ENCODE results near the gene SYNDIG1. TPM values are rescaled to one million over a fixed set of nuclear protein-coding genes. Genes with fewer than 3 reads are reported as not detected.
A peak's percentile ranks its signal among the peaks of the same experiment; 100 is the strongest.

Gene SYNDIG1
- total RNA-seq, 1 donor from 2014 or later: 5.7 TPM

- no peak overlapping the region for H3K27ac ChIP-seq (ENCODE audit: low read depth, low read length)
- DNase-seq (ENCODE audit: low read depth) (no peak), FAIRE-seq (no peak)
- no peaks in the 10 kb centered on the region for H4K20me1 ChIP-seq (ENCODE audit: insufficient read depth, low read length)
- Mint-ChIP-seq H3K27ac (ENCODE audit: unreplicated experiment) (no peak overlapping the region), H3K9me3 (ENCODE audit: unreplicated experiment) (no peaks in the 10 kb centered on the region), H3K4me3 (ENCODE audit: unreplicated experiment) (no peak overlapping the region), H3K36me3 (ENCODE audit: low read depth, unreplicated experiment) (peaks cover 8% of the 10 kb centered on the region), H3K27me3 (ENCODE audit: low read depth, unreplicated experiment) (no peaks in the 10 kb centered on the region), H3K4me1 (ENCODE audit: low read depth, unreplicated experiment) (peaks cover 10% of the 10 kb centered on the region)
- H3K9ac ChIP-seq (ENCODE audit: low read length): no peak overlapping the region
- no peak overlapping the region for H3K4me3 ChIP-seq (ENCODE audit: insufficient read depth, low read depth, low read length)
- no peaks in the 10 kb centered on the region for H3K9me3 ChIP-seq (ENCODE audit: insufficient read depth, low read depth, low read length)
- no peaks in the 10 kb centered on the region for H3K36me3 ChIP-seq (ENCODE audit: insufficient read depth, low read length)
- no peak for TF ChIP-seq EZH2 (IDR thresholded peaks at IDR 0.05; ENCODE audit: insufficient read depth, low read length)
- no peak for TF ChIP-seq CTCF (IDR thresholded peaks at IDR 0.05; ENCODE audit: insufficient read depth, low read depth, low read length)
- no peak overlapping the region for H3K4me2 ChIP-seq (ENCODE audit: low read length)
- H3K4me1 ChIP-seq (ENCODE audit: insufficient read depth, low read length): peaks cover 9% of the 10 kb centered on the region
- no peak overlapping the region for H2AFZ ChIP-seq (ENCODE audit: low read depth, low read length)
- no peaks in the 10 kb centered on the region for H3K27me3 ChIP-seq (ENCODE audit: insufficient read depth, low read length)
- no peaks in the 10 kb centered on the region for H3K79me2 ChIP-seq (ENCODE audit: insufficient read depth, low read length)
Observed at GRCh38 chr20:24583169-24583792, 113.9 kb downstream of the SYNDIG1 start.

DNA sequence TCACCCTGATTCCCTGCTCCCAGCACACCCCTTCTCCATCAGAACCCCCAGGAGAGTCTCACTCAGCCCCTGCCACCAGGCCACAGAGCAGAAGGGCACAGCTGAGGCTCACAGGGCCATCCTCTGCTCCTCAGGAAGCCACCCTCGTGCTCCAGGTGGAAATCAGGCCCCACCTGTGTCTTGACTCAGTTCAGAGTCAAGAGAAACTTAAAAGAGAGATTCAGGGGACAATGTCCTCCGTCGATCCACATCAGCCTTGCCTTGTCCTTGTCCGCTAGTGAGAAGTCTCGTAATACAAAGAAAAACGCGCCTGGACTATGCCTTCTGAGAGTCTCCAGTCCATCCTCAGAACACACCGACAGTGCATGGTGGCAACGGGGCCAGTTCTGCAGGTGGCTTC is 114.6 kb downstream of the SYNDIG1 start:
- Histone ChIP-seq H3K27ac (ENCODE audit: low read depth, low read length) (no peak overlapping the region), H3K9me3 (ENCODE audit: insufficient read depth, low read depth, low read length) (no peaks in the 10 kb centered on the region), H3K4me2 (ENCODE audit: low read length) (peak overlapping the region; percentile 39), H3K36me3 (ENCODE audit: insufficient read depth, low read length) (no peaks in the 10 kb centered on the region), H4K20me1 (ENCODE audit: insufficient read depth, low read length) (no peaks in the 10 kb centered on the region), H3K4me3 (ENCODE audit: insufficient read depth, low read depth, low read length) (no peak overlapping the region), H2AFZ (ENCODE audit: low read depth, low read length) (no peak overlapping the region), H3K4me1 (ENCODE audit: insufficient read depth, low read length) (peaks cover 9% of the 10 kb centered on the region), H3K79me2 (ENCODE audit: insufficient read depth, low read length) (no peaks in the 10 kb centered on the region), H3K27me3 (ENCODE audit: insufficient read depth, low read length) (no peaks in the 10 kb centered on the region), H3K9ac (ENCODE audit: low read length) (no peak overlapping the region)
- H3K36me3 Mint-ChIP-seq (ENCODE audit: low read depth, unreplicated experiment): peaks cover 8% of the 10 kb centered on the region
- H3K4me3 Mint-ChIP-seq (ENCODE audit: unreplicated experiment): peak overlapping the region; percentile 27
- DNase-seq (ENCODE audit: low read depth) (no peak), FAIRE-seq (no peak)
- no peak overlapping the region for H3K27ac Mint-ChIP-seq (ENCODE audit: unreplicated experiment)
- peaks cover 3% of the 10 kb centered on the region for H3K27me3 Mint-ChIP-seq (ENCODE audit: low read depth, unreplicated experiment)
- TF ChIP-seq CTCF (IDR thresholded peaks at IDR 0.05; ENCODE audit: insufficient read depth, low read depth, low read length) (no peak), EZH2 (IDR thresholded peaks at IDR 0.05; ENCODE audit: insufficient read depth, low read length) (no peak)
- H3K4me1 Mint-ChIP-seq (ENCODE audit: low read depth, unreplicated experiment): peaks cover 10% of the 10 kb centered on the region
- H3K9me3 Mint-ChIP-seq (ENCODE audit: unreplicated experiment): no peaks in the 10 kb centered on the region

Measured in astrocyte (in vitro differentiated cells and primary cell).